ENCODE data around the gene SLC9A7.

The SLC9A7 gene

GRCh38 chrX:46571423-46572339, 187.2 kb downstream of the SLC9A7 start:
- TF ChIP-seq FOXP2 (optimal IDR thresholded peaks at IDR 0.05; ENCODE audit: borderline replicate concordance, extremely low read depth, extremely low read length, insufficient read depth) (no peak), SIN3A (IDR thresholded peaks at IDR 0.05; ENCODE audit: borderline replicate concordance, insufficient read depth, low read length) (no peak), TAF1 (IDR thresholded peaks at IDR 0.05; ENCODE audit: borderline replicate concordance, insufficient read depth, low read length) (no peak), POLR2AphosphoS5 (IDR thresholded peaks at IDR 0.05; ENCODE audit: low read depth, low read length) (no peak), REST (IDR thresholded peaks at IDR 0.05; ENCODE audit: insufficient read depth in 1 of 2, low read depth in 2 of 2, low read length in 2 of 2) (no peak)

GRCh38 chrX:46569621-46570020, 189.3 kb downstream of the SLC9A7 start:
- TF ChIP-seq POLR2AphosphoS5 (IDR thresholded peaks at IDR 0.05; ENCODE audit: low read depth, low read length) (no peak), REST (IDR thresholded peaks at IDR 0.05; ENCODE audit: insufficient read depth in 1 of 2, low read depth in 2 of 2, low read length in 2 of 2) (no peak), SIN3A (IDR thresholded peaks at IDR 0.05; ENCODE audit: borderline replicate concordance, insufficient read depth, low read length) (no peak), FOXP2 (optimal IDR thresholded peaks at IDR 0.05; ENCODE audit: borderline replicate concordance, extremely low read depth, extremely low read length, insufficient read depth) (no peak), TAF1 (IDR thresholded peaks at IDR 0.05; ENCODE audit: borderline replicate concordance, insufficient read depth, low read length) (no peak)

GRCh38 chrX:46567388-46567787, 191.5 kb downstream of the SLC9A7 start:
- no peak for TF ChIP-seq REST (IDR thresholded peaks at IDR 0.05; ENCODE audit: insufficient read depth in 1 of 2, low read depth in 2 of 2, low read length in 2 of 2)
- no peak for TF ChIP-seq FOXP2 (optimal IDR thresholded peaks at IDR 0.05; ENCODE audit: borderline replicate concordance, extremely low read depth, extremely low read length, insufficient read depth)
- TF ChIP-seq SIN3A (IDR thresholded peaks at IDR 0.05; ENCODE audit: borderline replicate concordance, insufficient read depth, low read length) = no peak

GRCh38 chrX:46561824-46562657, 196.9 kb downstream of the SLC9A7 start:
- TF ChIP-seq SIN3A (IDR thresholded peaks at IDR 0.05; ENCODE audit: borderline replicate concordance, insufficient read depth, low read length) (no peak), POLR2AphosphoS5 (IDR thresholded peaks at IDR 0.05; ENCODE audit: low read depth, low read length) (no peak), REST (IDR thresholded peaks at IDR 0.05; ENCODE audit: insufficient read depth in 1 of 2, low read depth in 2 of 2, low read length in 2 of 2) (no peak), TAF1 (IDR thresholded peaks at IDR 0.05; ENCODE audit: borderline replicate concordance, insufficient read depth, low read length) (no peak), FOXP2 (optimal IDR thresholded peaks at IDR 0.05; ENCODE audit: borderline replicate concordance, extremely low read depth, extremely low read length, insufficient read depth) (no peak)
